HG03139 (cell line): ENCODE data around the gene ADAP1.

ENCODE experiments used
- ATAC-seq: cut with Tn5 transposase; IDR thresholded peaks from one replicate; pipeline ENCODE4 v1.9.1; 2021; ENCODE audit not compliant: unreplicated experiment

The ADAP1 gene

GRCh38 chr7:897086-897485 is 57.4 kb downstream of the ADAP1 start:
- ATAC-seq = no peak

GRCh38 chr7:896346-897075 is 58.0 kb downstream of the ADAP1 start:
- no peak for ATAC-seq

- ATAC-seq = no peak
These were observed 58.9 kb downstream of the ADAP1 start for GRCh38 chr7:895451-896052.

GRCh38 chr7:894927-895450 is 59.5 kb downstream of the ADAP1 start:
- ATAC-seq = no peak

- no peak for ATAC-seq
These were observed 60.2 kb downstream of the ADAP1 start for GRCh38 chr7:894164-894867.

- no peak for ATAC-seq
These were observed 60.8 kb downstream of the ADAP1 start for GRCh38 chr7:893686-894085.

- no peak for ATAC-seq
These were observed 61.6 kb downstream of the ADAP1 start for GRCh38 chr7:892648-893593.

- ATAC-seq = no peak
These were observed 62.7 kb downstream of the ADAP1 start for GRCh38 chr7:891805-892204.

- no peak for ATAC-seq
These were observed 63.2 kb downstream of the ADAP1 start for GRCh38 chr7:891291-891690.

GRCh38 chr7:890868-891267 is 63.6 kb downstream of the ADAP1 start:
- ATAC-seq = no peak

GRCh38 chr7:889391-889790 is 65.1 kb downstream of the ADAP1 start:
- no peak for ATAC-seq

- no peak for ATAC-seq
These were observed 65.5 kb downstream of the ADAP1 start for GRCh38 chr7:889025-889390.

- no peak for ATAC-seq
These were observed 66.1 kb downstream of the ADAP1 start for GRCh38 chr7:888081-889024.

GRCh38 chr7:887488-887820 is 67.0 kb downstream of the ADAP1 start:
- no peak for ATAC-seq

- no peak for ATAC-seq
These were observed 67.6 kb downstream of the ADAP1 start for GRCh38 chr7:886626-887487.

GRCh38 chr7:885893-886625 is 68.4 kb downstream of the ADAP1 start:
- no peak for ATAC-seq

- no peak for ATAC-seq
These were observed 69.1 kb downstream of the ADAP1 start for GRCh38 chr7:885261-885892.
